Activated CD4-positive, alpha-beta T cell treated with anti-CD3 and anti-CD28 coated beads, Interleukin-2, amount 10 ng/mL, durations not matched to agents 24 days and 14 days (primary cell): Measurements from ENCODE around the gene PLAC9. TPM values are rescaled to one million over a fixed set of nuclear protein-coding genes. Genes with fewer than 3 reads are reported as not detected.
"Not testable (repeated sequence)": the region's sequence is repeated elsewhere in the genome, so short reads cannot be mapped to it uniquely, and the experiment has no call there.

ENCODE experiments used
- DNase-seq: peaks from one replicate; pipeline ENCODE4 v3.0.0; 2022
- H3K27ac Mint-ChIP-seq: one replicate; pipeline ENCODE4 v1.8.0; 2022; ENCODE audit warnings: mild to moderate bottlenecking, mixed read lengths
- H3K27me3 Mint-ChIP-seq: one replicate; pipeline ENCODE4 v1.8.0; 2022; ENCODE audit warnings: mixed read lengths
- H3K36me3 Mint-ChIP-seq: one replicate; pipeline ENCODE4 v1.8.0; 2022; ENCODE audit warnings: low read depth, mild to moderate bottlenecking, mixed read lengths
- H3K4me1 Mint-ChIP-seq: one replicate; pipeline ENCODE4 v1.8.0; 2021; ENCODE audit warnings: mixed read lengths
- H3K4me3 Mint-ChIP-seq: one replicate; pipeline ENCODE4 v1.8.0; 2022; ENCODE audit warnings: mild to moderate bottlenecking, moderate library complexity, mixed read lengths
- H3K9me3 Mint-ChIP-seq: one replicate; pipeline ENCODE4 v1.8.0; 2021; ENCODE audit warnings: mixed read lengths
- intact Hi-C: fragments of 100-400 bp; cut with micrococcal nuclease; formaldehyde crosslinking; loops from one replicate; pipeline ENCODE4 v1.15.1; 2023
- total RNA-seq: library from RNA; stranded (reverse); gene quantifications from 2 replicates; pipeline ENCODE4 v1.2.3, GENCODE V29; 2022

The PLAC9 gene
- total RNA-seq = not detected in 2 replicates

GRCh38 chr10:80132299-80133139, at the start of gene PLAC9:
Gene PLAC9, plus strand, starts transcription at chr10:80132730. Its CDS starts 33 bp downstream, at chr10:80132763.
- no peak for DNase-seq
- Mint-ChIP-seq H3K9me3 (no peaks in the 10 kb centered on the region), H3K27me3 (peaks cover 35% of the 10 kb centered on the region), H3K27ac (no peak within 1 kb of the TSS), H3K4me1 (peaks cover 3% of the 10 kb centered on the region), H3K4me3 (no peak within 1 kb of the TSS), H3K36me3 (no peaks in the 10 kb centered on the region)
- intact Hi-C loops = loop anchor here (5.0 kb wide), 1 partner anchor 75 kb away; no protein-coding TSS in a partner anchor

- intact Hi-C loops = no loop called here
- no peaks in the 10 kb centered on the region for H3K9me3 Mint-ChIP-seq
- no peaks in the 10 kb centered on the region for H3K4me1 Mint-ChIP-seq
- no peak overlapping the region for H3K27ac Mint-ChIP-seq
- DNase-seq = no peak
- H3K4me3 Mint-ChIP-seq = no peak overlapping the region
- no peaks in the 10 kb centered on the region for H3K27me3 Mint-ChIP-seq
- H3K36me3 Mint-ChIP-seq = no peaks in the 10 kb centered on the region
Measured at GRCh38 chr10:80090121-80090520, 42.4 kb upstream of the PLAC9 start.

- DNase-seq = no peak
- Mint-ChIP-seq H3K4me3 (no peak overlapping the region), H3K9me3 (no peaks in the 10 kb centered on the region), H3K4me1 (no peaks in the 10 kb centered on the region), H3K27ac (no peak overlapping the region), H3K27me3 (peaks cover 5% of the 10 kb centered on the region), H3K36me3 (no peaks in the 10 kb centered on the region)
- intact Hi-C loops = no loop called here
Measured at GRCh38 chr10:80094231-80094630, 38.3 kb upstream of the PLAC9 start.

GRCh38 chr10:80098272-80098671, 34.3 kb upstream of the PLAC9 start:
- DNase-seq, intact Hi-C loops: not testable (repeated sequence)

GRCh38 chr10:80099295-80099694, 33.2 kb upstream of the PLAC9 start:
- DNase-seq, H3K4me3 Mint-ChIP-seq, H3K27ac Mint-ChIP-seq, H3K36me3 Mint-ChIP-seq, H3K4me1 Mint-ChIP-seq, H3K27me3 Mint-ChIP-seq, intact Hi-C loops, H3K9me3 Mint-ChIP-seq: not testable (repeated sequence)

More at GRCh38 chr10:80098272-80098671, 34.3 kb upstream of the PLAC9 start:
- not testable (repeated sequence) for H3K27me3 Mint-ChIP-seq, H3K4me3 Mint-ChIP-seq, H3K27ac Mint-ChIP-seq, H3K4me1 Mint-ChIP-seq, H3K36me3 Mint-ChIP-seq, H3K9me3 Mint-ChIP-seq

GRCh38 chr10:80100116-80100515, 32.4 kb upstream of the PLAC9 start:
- intact Hi-C loops = no loop called here
- H3K36me3 Mint-ChIP-seq = no peaks in the 10 kb centered on the region

GRCh38 chr10:80100861-80101695, 31.5 kb upstream of the PLAC9 start:
- Mint-ChIP-seq H3K27ac (no peak overlapping the region), H3K36me3 (no peaks in the 10 kb centered on the region), H3K4me1 (no peaks in the 10 kb centered on the region), H3K9me3 (no peaks in the 10 kb centered on the region), H3K27me3 (peaks cover 9% of the 10 kb centered on the region), H3K4me3 (no peak overlapping the region)
- no peak for DNase-seq
- intact Hi-C loops = no loop called here

More at GRCh38 chr10:80100116-80100515, 32.4 kb upstream of the PLAC9 start:
- H3K4me3 Mint-ChIP-seq = no peak overlapping the region
- no peaks in the 10 kb centered on the region for H3K4me1 Mint-ChIP-seq
- H3K9me3 Mint-ChIP-seq = no peaks in the 10 kb centered on the region
- DNase-seq = no peak
- H3K27me3 Mint-ChIP-seq = peaks cover 5% of the 10 kb centered on the region
- H3K27ac Mint-ChIP-seq = no peak overlapping the region

- H3K4me3 Mint-ChIP-seq = no peak overlapping the region
- H3K36me3 Mint-ChIP-seq = peaks cover 1% of the 10 kb centered on the region
- DNase-seq = peak; percentile 66
- peaks cover 7% of the 10 kb centered on the region for H3K9me3 Mint-ChIP-seq
- intact Hi-C loops = no loop called here
- no peaks in the 10 kb centered on the region for H3K4me1 Mint-ChIP-seq
- H3K27ac Mint-ChIP-seq = no peak overlapping the region
- peaks cover 10% of the 10 kb centered on the region for H3K27me3 Mint-ChIP-seq
Measured at GRCh38 chr10:80104066-80104926, 28.2 kb upstream of the PLAC9 start.

GRCh38 chr10:80108576-80109239, 23.8 kb upstream of the PLAC9 start:
- Mint-ChIP-seq H3K27ac (no peak overlapping the region), H3K4me1 (no peaks in the 10 kb centered on the region), H3K4me3 (no peak overlapping the region), H3K27me3 (peaks cover 10% of the 10 kb centered on the region), H3K9me3 (peaks cover 11% of the 10 kb centered on the region), H3K36me3 (peaks cover 1% of the 10 kb centered on the region)
- no peak for DNase-seq
- intact Hi-C loops = no loop called here

- intact Hi-C loops = no loop called here
Measured at GRCh38 chr10:80110986-80111385, 21.5 kb upstream of the PLAC9 start.

GRCh38 chr10:80118669-80119068, 13.9 kb upstream of the PLAC9 start:
- Mint-ChIP-seq H3K27ac (no peak overlapping the region), H3K4me1 (no peaks in the 10 kb centered on the region), H3K9me3 (no peaks in the 10 kb centered on the region), H3K36me3 (no peaks in the 10 kb centered on the region), H3K27me3 (peaks cover 22% of the 10 kb centered on the region), H3K4me3 (no peak overlapping the region)
- DNase-seq = no peak
- intact Hi-C loops = no loop called here

More at GRCh38 chr10:80110986-80111385, 21.5 kb upstream of the PLAC9 start:
- no peak for DNase-seq
- Mint-ChIP-seq H3K4me3 (no peak overlapping the region), H3K9me3 (peaks cover 11% of the 10 kb centered on the region), H3K27me3 (peaks cover 7% of the 10 kb centered on the region), H3K36me3 (peaks cover 1% of the 10 kb centered on the region), H3K4me1 (no peaks in the 10 kb centered on the region), H3K27ac (no peak overlapping the region)

GRCh38 chr10:80122110-80122710, 10.3 kb upstream of the PLAC9 start:
- Mint-ChIP-seq H3K4me1 (no peaks in the 10 kb centered on the region), H3K27me3 (peaks cover 22% of the 10 kb centered on the region), H3K36me3 (no peaks in the 10 kb centered on the region), H3K4me3 (no peak overlapping the region), H3K27ac (no peak overlapping the region), H3K9me3 (no peaks in the 10 kb centered on the region)
- intact Hi-C loops = no loop called here
- no peak for DNase-seq

- no peak overlapping the region for H3K4me3 Mint-ChIP-seq
- no peak overlapping the region for H3K27ac Mint-ChIP-seq
- no peaks in the 10 kb centered on the region for H3K36me3 Mint-ChIP-seq
- DNase-seq = no peak
- no peaks in the 10 kb centered on the region for H3K4me1 Mint-ChIP-seq
- intact Hi-C loops = no loop called here
- H3K27me3 Mint-ChIP-seq = peaks cover 22% of the 10 kb centered on the region
- H3K9me3 Mint-ChIP-seq = no peaks in the 10 kb centered on the region
Measured at GRCh38 chr10:80122746-80123145, 9.8 kb upstream of the PLAC9 start.
